Ishikawa (cell line): ENCODE data around the gene ALG14.

Experiments used
- CREB1 ChIP-seq: IDR thresholded peaks from 2 replicates; pipeline ENCODE4 v1.6.1; 2012; ENCODE audit warnings: low read depth
- EGR1 ChIP-seq: IDR thresholded peaks from 2 replicates; pipeline ENCODE4 v1.6.1; 2012
- EP300 ChIP-seq: IDR thresholded peaks from 2 replicates; pipeline ENCODE4 v1.6.1; 2012; ENCODE audit warnings: borderline replicate concordance
- NFIC ChIP-seq: IDR thresholded peaks from 2 replicates; pipeline ENCODE4 v1.6.1; 2012
- RAD21 ChIP-seq: IDR thresholded peaks from 2 replicates; pipeline ENCODE4 v1.6.1; 2012; ENCODE audit warnings: low read depth
- TCF12 ChIP-seq: IDR thresholded peaks from 2 replicates; pipeline ENCODE4 v1.6.1; 2012; ENCODE audit warnings: low read depth
- TEAD4 ChIP-seq: IDR thresholded peaks from 2 replicates; pipeline ENCODE4 v1.6.1; 2012
- ZBTB7A ChIP-seq: IDR thresholded peaks from 2 replicates; pipeline ENCODE4 v1.6.1; 2012; ENCODE audit warnings: low read depth

GRCh38 chr1:94992161-94992560, 80.6 kb downstream of the ALG14 start:
- TF ChIP-seq NFIC, result no peak
- TF ChIP-seq RAD21, result no peak
- TF ChIP-seq EP300, result no peak
- TF ChIP-seq TCF12, result no peak
- TF ChIP-seq EGR1, result no peak
- no peak for TF ChIP-seq ZBTB7A
- no peak for TF ChIP-seq TEAD4
- no peak for TF ChIP-seq CREB1
